SU-DHL-6 (cell line): ENCODE results near the gene CRIM1.

Experiments used
- EZH2phosphoT487 ChIP-seq: fragments of 200-600 bp; sonication (generic), shearing (Covaris generic); conservative IDR thresholded peaks from 2 replicates; pipeline ENCODE4 v1.6.1; 2018; ENCODE audit warnings: mild to moderate bottlenecking, antibody characterized with exemption, low read length, moderate library complexity, mixed read lengths
- TF ChIP-seq, protein P1 (sequence below): fragments of 200-600 bp; sonication (generic); IDR thresholded peaks from one replicate; pipeline ENCODE4 v1.5.1; 2017; ENCODE audit warnings: antibody characterized with exemption, mild to moderate bottlenecking, low read length, moderate library complexity; ENCODE audit not compliant: insufficient read depth, poor library complexity, severe bottlenecking

DNA sequence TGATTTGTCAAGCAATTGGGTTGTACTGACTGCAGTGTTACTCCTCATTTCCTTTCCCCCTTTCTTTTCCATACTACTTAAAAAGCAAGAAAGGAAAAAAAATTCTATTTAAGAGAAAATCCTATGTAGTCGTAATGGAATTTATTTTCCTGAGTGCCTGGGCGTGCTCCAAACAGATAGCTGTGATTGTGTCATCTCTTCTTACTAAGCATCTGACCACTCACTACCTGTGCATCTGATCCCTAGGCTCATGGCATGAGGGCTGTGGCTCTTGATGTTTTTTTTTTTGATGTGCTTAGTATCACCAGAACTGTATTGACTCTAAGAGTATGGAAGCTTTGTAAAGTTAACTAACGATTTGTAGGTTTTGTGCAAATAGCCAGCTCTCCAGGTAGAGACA is 19.0 kb downstream of the CRIM1 start:
- TF ChIP-seq, protein P1, sequence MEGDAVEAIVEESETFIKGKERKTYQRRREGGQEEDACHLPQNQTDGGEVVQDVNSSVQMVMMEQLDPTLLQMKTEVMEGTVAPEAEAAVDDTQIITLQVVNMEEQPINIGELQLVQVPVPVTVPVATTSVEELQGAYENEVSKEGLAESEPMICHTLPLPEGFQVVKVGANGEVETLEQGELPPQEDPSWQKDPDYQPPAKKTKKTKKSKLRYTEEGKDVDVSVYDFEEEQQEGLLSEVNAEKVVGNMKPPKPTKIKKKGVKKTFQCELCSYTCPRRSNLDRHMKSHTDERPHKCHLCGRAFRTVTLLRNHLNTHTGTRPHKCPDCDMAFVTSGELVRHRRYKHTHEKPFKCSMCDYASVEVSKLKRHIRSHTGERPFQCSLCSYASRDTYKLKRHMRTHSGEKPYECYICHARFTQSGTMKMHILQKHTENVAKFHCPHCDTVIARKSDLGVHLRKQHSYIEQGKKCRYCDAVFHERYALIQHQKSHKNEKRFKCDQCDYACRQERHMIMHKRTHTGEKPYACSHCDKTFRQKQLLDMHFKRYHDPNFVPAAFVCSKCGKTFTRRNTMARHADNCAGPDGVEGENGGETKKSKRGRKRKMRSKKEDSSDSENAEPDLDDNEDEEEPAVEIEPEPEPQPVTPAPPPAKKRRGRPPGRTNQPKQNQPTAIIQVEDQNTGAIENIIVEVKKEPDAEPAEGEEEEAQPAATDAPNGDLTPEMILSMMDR: no peak
- TF ChIP-seq EZH2phosphoT487: no peak
